GM19099 (cell line): ENCODE results near the gene INAFM2.

ENCODE experiments used
- POLR2A ChIP-seq: IDR thresholded peaks from 3 replicates; pipeline ENCODE4 v1.6.1; 2011; ENCODE audit warnings: low read depth; ENCODE audit not compliant: insufficient read length; ENCODE audit errors: extremely low read depth

The INAFM2 gene

GRCh38 chr15:40323239-40323952, at the start of gene INAFM2:
Gene INAFM2 (plus strand): TSS chr15:40323692. CDS start chr15:40324056, 364 bp downstream.
- TF ChIP-seq POLR2A = peak; percentile 41

DNA sequence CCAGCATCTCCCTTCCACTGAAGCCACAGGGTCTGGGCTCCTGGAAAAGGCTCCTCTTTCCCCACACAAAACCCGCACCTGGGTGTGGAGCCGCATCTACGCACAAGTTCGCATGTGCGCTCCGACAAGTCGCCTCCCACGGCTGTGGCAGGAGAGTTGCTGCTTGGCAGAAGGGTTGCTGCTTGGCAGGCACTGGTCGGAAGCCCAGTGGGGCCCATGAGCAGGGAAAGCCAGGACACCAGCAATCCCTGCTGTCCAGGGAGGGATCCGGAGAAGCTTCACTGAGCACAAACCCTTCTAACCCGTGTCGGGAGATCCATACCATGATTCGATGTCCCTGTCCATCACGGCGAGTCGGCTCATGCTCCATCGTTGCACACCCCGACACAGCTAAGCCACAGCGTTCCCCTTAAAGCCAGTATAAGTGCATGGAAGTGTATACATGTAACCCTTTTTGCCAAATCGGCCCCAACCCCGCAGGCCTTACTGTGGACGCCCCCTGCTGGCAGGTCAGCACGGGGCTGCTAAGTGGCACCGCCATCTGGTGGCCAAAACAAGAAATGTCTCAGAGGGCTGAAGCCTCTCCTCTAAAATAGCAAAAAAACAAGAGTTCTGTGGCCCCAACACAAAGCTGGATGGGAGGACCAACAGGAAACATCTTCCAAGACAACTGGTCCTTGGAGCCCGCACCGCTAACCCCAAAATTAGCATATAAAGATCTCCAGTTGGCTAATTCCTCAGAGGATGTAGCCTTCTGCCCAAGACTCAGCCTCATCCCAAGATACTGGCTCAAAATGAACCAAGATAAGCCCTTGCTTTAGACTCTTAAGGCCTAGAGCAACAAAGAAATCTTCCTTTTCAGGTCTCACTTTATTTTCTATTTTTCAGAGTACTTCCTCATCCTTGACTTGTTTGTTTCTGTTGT, 48.9 kb upstream of the INAFM2 start:
- no peak for TF ChIP-seq POLR2A

- TF ChIP-seq POLR2A = no peak
These were observed 48.0 kb upstream of the INAFM2 start for GRCh38 chr15:40275523-40275922.

DNA sequence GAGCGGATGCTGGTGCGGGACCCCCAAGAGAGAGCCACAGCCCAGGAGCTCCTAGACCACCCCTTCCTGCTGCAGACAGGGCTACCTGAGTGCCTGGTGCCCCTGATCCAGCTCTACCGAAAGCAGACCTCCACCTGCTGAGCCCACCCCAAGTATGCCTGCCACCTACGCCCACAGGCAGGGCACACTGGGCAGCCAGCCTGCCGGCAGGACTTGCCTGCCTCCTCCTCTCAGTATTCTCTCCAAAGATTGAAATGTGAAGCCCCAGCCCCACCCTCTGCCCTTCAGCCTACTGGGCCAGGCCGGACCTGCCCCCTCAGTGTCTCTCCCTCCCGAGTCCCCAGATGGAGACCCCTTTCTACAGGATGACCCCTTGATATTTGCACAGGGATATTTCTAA, 47.5 kb upstream of the INAFM2 start:
- TF ChIP-seq POLR2A = no peak

DNA sequence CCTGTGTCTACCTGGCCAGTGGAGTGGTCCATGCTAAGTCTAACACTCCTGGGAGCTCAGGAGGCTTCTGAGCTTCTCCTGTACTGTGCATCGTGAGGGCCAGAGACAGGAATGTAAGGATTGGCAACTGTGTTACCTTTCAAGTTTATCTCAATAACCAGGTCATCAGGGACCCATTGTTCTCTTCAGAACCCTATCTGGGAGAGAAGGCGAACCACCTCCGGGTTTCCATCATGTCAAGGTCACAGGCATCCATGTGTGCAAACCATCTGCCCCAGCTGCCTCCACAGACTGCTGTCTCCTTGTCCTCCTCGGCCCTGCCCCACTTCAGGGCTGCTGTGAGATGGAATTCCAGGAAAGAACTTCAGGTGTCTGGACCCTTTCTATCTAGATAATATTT, 46.6 kb upstream of the INAFM2 start:
- TF ChIP-seq POLR2A = no peak

GRCh38 chr15:40277471-40277870, 46.0 kb upstream of the INAFM2 start:
- TF ChIP-seq POLR2A = no peak

DNA sequence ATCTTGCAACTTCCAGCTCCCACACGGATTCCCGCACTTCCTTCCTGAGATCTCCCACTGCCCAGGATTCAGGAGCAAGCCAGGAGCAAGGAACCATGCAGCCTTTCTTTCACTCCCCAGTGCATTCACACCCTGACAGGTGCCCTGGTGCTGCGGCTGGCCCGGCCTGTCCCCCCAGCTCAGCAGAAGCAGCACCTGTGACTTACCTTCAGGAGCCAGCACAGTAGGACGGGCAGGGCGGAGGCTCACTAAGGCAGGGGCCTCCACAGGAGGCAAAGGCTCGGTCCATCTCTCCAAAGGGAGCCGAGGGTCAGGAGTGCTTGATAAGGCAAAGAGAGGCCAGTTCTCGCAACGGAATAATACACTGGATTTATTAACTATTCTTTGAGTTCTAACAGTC, 45.5 kb upstream of the INAFM2 start:
- no peak for TF ChIP-seq POLR2A

DNA sequence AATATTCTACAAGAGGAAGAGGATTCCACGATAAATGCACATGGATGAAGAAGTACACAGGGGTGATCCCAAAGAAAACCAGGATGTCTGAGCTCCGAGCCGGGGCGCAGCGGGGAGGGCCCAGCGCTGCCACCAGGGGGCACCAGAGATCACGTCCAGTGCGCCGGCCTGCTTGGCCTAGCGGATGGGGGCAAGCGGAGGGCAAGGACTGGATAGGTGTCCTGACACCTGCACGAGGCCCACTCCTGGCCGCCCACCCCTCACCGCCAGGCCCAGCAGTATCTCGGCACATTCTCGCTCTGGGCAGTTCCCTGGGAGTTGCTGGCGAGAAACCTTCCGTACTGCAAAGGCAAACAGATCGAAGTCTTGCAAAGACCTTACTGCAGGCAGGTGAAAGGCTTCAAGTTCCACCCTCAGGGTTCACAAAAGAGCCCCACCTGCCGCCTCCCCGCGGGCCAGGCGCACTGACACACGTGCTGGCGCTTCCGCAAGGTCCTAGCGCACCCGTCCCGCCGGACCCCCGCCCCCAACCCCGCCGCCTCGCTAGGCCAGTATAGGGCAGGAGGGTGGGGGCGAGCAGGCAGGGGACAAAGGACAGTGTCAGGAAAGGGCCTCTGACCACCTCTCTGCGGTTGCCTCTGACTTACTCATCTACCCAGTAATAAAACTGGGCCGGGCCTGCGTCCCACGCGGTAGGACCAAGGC, 43.9 kb upstream of the INAFM2 start:
- no peak for TF ChIP-seq POLR2A

GRCh38 chr15:40280260-40281056, 43.0 kb upstream of the INAFM2 start:
- no peak for TF ChIP-seq POLR2A

- TF ChIP-seq POLR2A = no peak
These were observed 42.3 kb upstream of the INAFM2 start for GRCh38 chr15:40281057-40281800.

GRCh38 chr15:40281801-40282146, 41.7 kb upstream of the INAFM2 start:
- no peak for TF ChIP-seq POLR2A

DNA sequence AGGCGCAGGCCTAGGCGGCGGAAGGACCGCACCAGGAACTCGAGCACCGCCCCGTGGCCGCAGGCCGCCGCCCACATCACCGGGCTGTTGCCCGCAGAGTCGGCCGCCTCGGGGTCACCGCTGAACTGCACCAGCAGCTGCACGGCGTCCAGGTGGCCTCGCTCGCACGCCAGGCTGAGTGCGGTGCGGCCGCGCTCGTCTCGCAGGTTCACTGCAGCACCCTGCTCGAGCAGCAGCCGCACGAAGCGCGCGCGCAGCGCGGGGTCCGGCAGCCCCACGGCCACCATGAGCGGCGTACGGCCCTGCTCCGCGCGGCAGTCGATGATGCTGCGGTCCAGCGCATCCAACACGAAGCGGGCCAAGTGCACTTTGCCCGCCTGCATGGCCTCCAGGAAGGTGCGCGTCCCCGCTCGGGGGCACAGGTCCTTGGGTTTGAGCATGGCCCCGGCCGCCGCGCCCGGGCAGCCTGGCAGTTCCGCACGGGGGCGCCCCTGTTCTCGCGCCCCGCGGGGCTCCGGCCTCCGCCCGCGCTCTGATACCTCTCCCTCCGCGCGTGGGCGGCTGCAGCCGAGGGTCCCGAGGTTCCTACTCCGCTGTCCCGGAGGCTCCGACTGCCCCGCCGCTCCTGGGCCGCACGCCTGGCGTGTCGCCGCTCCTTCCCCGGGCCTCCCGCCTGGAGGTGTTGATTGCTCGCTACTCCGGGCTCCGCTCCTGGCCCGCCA, 41.2 kb upstream of the INAFM2 start:
- no peak for TF ChIP-seq POLR2A

- TF ChIP-seq POLR2A = no peak
These were observed 40.5 kb upstream of the INAFM2 start, which contains the start of gene ANKRD63 for GRCh38 chr15:40282869-40283614. Gene ANKRD63 (minus strand): TSS chr15:40283064. CDS start chr15:40282586, 478 bp downstream.
